IMR-90 (cell line): ENCODE results near the gene CAPN5.

Experiments
- CEBPB ChIP-seq: IDR thresholded peaks from 2 replicates; pipeline ENCODE4 v1.6.1; 2012; ENCODE audit warnings: low read depth, low read length, improper control_type of control experiment
- FOS ChIP-seq: fragments of 150-350 bp; IDR thresholded peaks from 2 replicates; pipeline ENCODE4 v1.6.1; 2016; ENCODE audit warnings: low read depth, low read length
- MAFK ChIP-seq: IDR thresholded peaks from 2 replicates; pipeline ENCODE4 v1.6.1; 2012; ENCODE audit warnings: low read depth, low read length, improper control_type of control experiment
- MXI1 ChIP-seq: IDR thresholded peaks from 2 replicates; pipeline ENCODE4 v1.6.1; 2012; ENCODE audit warnings: low read depth, mild to moderate bottlenecking, low read length, moderate library complexity, borderline replicate concordance
- RAD21 ChIP-seq: IDR thresholded peaks from 2 replicates; pipeline ENCODE4 v1.6.1; 2012; ENCODE audit warnings: low read length, improper control_type of control experiment
- RFX5 ChIP-seq: IDR thresholded peaks from 2 replicates; pipeline ENCODE4 v1.8.0; 2012; ENCODE audit warnings: low read depth, mild to moderate bottlenecking, low read length, moderate library complexity
- SMC3 ChIP-seq: fragments of 150-350 bp; IDR thresholded peaks from 2 replicates; pipeline ENCODE4 v1.6.1; 2016; ENCODE audit warnings: low read depth, mild to moderate bottlenecking, antibody characterized with exemption, low read length, moderate library complexity
- TF ChIP-seq, protein P1 (sequence below): conservative IDR thresholded peaks from 2 replicates; pipeline ENCODE4 v1.5.1; 2012; ENCODE audit warnings: mild to moderate bottlenecking, low read depth, low read length, improper control_type of control experiment

DNA sequence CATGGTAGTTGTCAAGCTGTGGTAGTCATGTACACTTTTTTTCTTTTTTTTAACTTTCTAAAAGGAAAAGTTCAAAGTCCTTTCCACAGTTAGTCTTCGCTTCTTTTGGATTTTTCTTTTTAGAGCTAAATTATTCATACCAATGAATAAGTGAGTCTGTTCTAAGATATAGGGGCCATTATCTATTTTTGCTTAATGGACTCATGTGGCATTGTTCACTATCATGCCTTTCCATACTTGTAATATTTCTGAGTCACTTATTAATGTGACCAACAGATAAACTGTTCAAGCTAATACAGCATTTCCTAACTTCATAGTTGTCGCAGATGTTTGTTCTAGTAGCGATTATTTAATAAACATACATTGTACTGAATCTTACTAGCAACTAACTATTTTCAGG is 40.5 kb upstream of the CAPN5 start:
- no peak for TF ChIP-seq RAD21
- TF ChIP-seq, protein P1, sequence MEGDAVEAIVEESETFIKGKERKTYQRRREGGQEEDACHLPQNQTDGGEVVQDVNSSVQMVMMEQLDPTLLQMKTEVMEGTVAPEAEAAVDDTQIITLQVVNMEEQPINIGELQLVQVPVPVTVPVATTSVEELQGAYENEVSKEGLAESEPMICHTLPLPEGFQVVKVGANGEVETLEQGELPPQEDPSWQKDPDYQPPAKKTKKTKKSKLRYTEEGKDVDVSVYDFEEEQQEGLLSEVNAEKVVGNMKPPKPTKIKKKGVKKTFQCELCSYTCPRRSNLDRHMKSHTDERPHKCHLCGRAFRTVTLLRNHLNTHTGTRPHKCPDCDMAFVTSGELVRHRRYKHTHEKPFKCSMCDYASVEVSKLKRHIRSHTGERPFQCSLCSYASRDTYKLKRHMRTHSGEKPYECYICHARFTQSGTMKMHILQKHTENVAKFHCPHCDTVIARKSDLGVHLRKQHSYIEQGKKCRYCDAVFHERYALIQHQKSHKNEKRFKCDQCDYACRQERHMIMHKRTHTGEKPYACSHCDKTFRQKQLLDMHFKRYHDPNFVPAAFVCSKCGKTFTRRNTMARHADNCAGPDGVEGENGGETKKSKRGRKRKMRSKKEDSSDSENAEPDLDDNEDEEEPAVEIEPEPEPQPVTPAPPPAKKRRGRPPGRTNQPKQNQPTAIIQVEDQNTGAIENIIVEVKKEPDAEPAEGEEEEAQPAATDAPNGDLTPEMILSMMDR: no peak
- TF ChIP-seq CEBPB: no peak
- TF ChIP-seq MXI1: no peak
- TF ChIP-seq SMC3: no peak
- TF ChIP-seq RFX5: no peak
- no peak for TF ChIP-seq FOS
- no peak for TF ChIP-seq MAFK
